ENCODE data around the gene OR1B1.
"Not testable (repeated sequence)": the region's sequence is repeated elsewhere in the genome, so short reads cannot be mapped to it uniquely, and the experiment has no call there.

The OR1B1 gene

GRCh38 chr9:122657527-122657926 lies at the start of gene OR1B1:
Gene OR1B1 (minus strand): TSS chr9:122657627.
- no peak for DNase-seq

- DNase-seq, result no peak
These were observed 38.3 kb upstream of the OR1B1 start for GRCh38 chr9:122695696-122696095.

GRCh38 chr9:122684851-122685250 lies 27.4 kb upstream of the OR1B1 start:
- DNase-seq, result no peak

- no peak for DNase-seq
These were observed 15.1 kb upstream of the OR1B1 start for GRCh38 chr9:122672481-122672880.

- DNase-seq, result no peak
These were observed 4.0 kb upstream of the OR1B1 start, which contains the start of gene OR1L1 for GRCh38 chr9:122661416-122661815. Gene OR1L1 (plus strand): TSS chr9:122661716. CDS start chr9:122661716, 0 bp downstream.

GRCh38 chr9:122656378-122656777 lies 1.0 kb downstream of the OR1B1 start:
- DNase-seq, result no peak

- no peak for DNase-seq
These were observed 15.2 kb downstream of the OR1B1 start for GRCh38 chr9:122642226-122642625.

GRCh38 chr9:122619996-122620395 lies 37.4 kb downstream of the OR1B1 start:
- DNase-seq, result no peak

- DNase-seq, result no peak
These were observed 43.1 kb downstream of the OR1B1 start, which contains the start of gene OR1Q1 for GRCh38 chr9:122614362-122614761. Gene OR1Q1 (plus strand): TSS chr9:122614738. CDS start chr9:122614738, 0 bp downstream.

GRCh38 chr9:122609804-122610203 lies 47.6 kb downstream of the OR1B1 start:
- DNase-seq, result no peak

GRCh38 chr9:122606587-122606986 lies 50.8 kb downstream of the OR1B1 start:
- DNase-seq, result no peak

- no peak for DNase-seq
These were observed 51.7 kb downstream of the OR1B1 start for GRCh38 chr9:122605691-122606090.

GRCh38 chr9:122583284-122583683 lies 74.1 kb downstream of the OR1B1 start, which contains the start of gene OR1L8:
Gene OR1L8 (minus strand): TSS chr9:122583384. CDS start chr9:122568477, 14,907 bp downstream.
- DNase-seq, result not testable (repeated sequence)

GRCh38 chr9:122580360-122580759 lies 77.1 kb downstream of the OR1B1 start:
- DNase-seq, result no peak

GRCh38 chr9:122579874-122580273 lies 77.6 kb downstream of the OR1B1 start:
- no peak for DNase-seq
